K562 (cell line): ENCODE measurements around the gene PIGB. TPM values are rescaled to one million over a fixed set of nuclear protein-coding genes. Genes with fewer than 3 reads are reported as not detected.

ENCODE experiments used
- BHLHE40 ChIP-seq: IDR thresholded peaks from 2 replicates; pipeline ENCODE4 v1.6.1; 2011; ENCODE audit warnings: low read length, improper control_type of control experiment
- BRD4 ChIP-seq: fragments of 200-600 bp; sonication (generic); IDR thresholded peaks from 2 replicates; pipeline ENCODE4 v1.6.1; 2017; ENCODE audit warnings: inconsistent platforms
- CBX3 ChIP-seq, 2 experiments: IDR thresholded peaks; 1 replicate in 1 of 2; 2 replicates in 1 of 2; pipeline ENCODE4 v1.6.1; 2012; ENCODE audit warnings: inconsistent platforms in 2 of 2, low read length in 2 of 2, borderline replicate concordance in 1 of 2, control low read depth in 1 of 2
- DIDO1 ChIP-seq: fragments of 450-650 bp; IDR thresholded peaks from 2 replicates; pipeline ENCODE4 v1.6.1; 2016; ENCODE audit warnings: low read depth, missing biosample characterization, missing genetic modification characterization
- ELF4 ChIP-seq: fragments of 450-650 bp; formaldehyde crosslinking; IDR thresholded peaks from 2 replicates; pipeline ENCODE4 v1.4.0; 2022; ENCODE audit warnings: missing genetic modification characterization
- ERF ChIP-seq: fragments of 450-650 bp; formaldehyde crosslinking; IDR thresholded peaks from 2 replicates; pipeline ENCODE4 v1.4.0; 2020; ENCODE audit warnings: mild to moderate bottlenecking, mixed read lengths
- HDAC1 ChIP-seq, 2 experiments: fragments of 450-650 bp; IDR thresholded peaks; 2 replicates each; pipeline ENCODE4 v1.6.1; 2016 to 2017; ENCODE audit warnings: inconsistent platforms in 1 of 2, mild to moderate bottlenecking in 1 of 2, moderate library complexity in 1 of 2
- HSF4 ChIP-seq: fragments of 250-450 bp; sonication (Bioruptor Pico); IDR thresholded peaks from 2 replicates; pipeline ENCODE4 v2.1.2; 2022; ENCODE audit warnings: mild to moderate bottlenecking, moderate library complexity, borderline replicate concordance
- IRF1 ChIP-seq: sonication (generic); formaldehyde crosslinking; IDR thresholded peaks from 2 replicates; pipeline ENCODE4 v1.8.0; 2022; ENCODE audit warnings: missing genetic modification reagents, mild to moderate bottlenecking, borderline replicate concordance
- MLLT1 ChIP-seq, 2 experiments: fragments of 450-650 bp; IDR thresholded peaks; 2 replicates each; pipeline ENCODE4 v1.6.1; 2016
- PML ChIP-seq: IDR thresholded peaks from 2 replicates; pipeline ENCODE4 v1.6.1; 2012; ENCODE audit warnings: low read length, inconsistent platforms
- POLR3A ChIP-seq: IDR thresholded peaks from 2 replicates; pipeline ENCODE4 v1.6.1; 2011; ENCODE audit warnings: borderline replicate concordance, mild to moderate bottlenecking, moderate library complexity; ENCODE audit not compliant: insufficient read length, insufficient read depth; ENCODE audit errors: extremely low read depth
- RBM15 ChIP-seq: fragments of 200-400 bp; formaldehyde crosslinking; IDR thresholded peaks from 2 replicates; pipeline ENCODE4 v1.6.1; 2018; ENCODE audit warnings: mild to moderate bottlenecking, low read length, moderate library complexity; ENCODE audit not compliant: insufficient read depth
- SAFB2 ChIP-seq: fragments of 200-400 bp; formaldehyde crosslinking; IDR thresholded peaks from 2 replicates; pipeline ENCODE4 v1.6.1; 2018; ENCODE audit warnings: borderline replicate concordance, low read length, low read depth, moderate library complexity; ENCODE audit not compliant: severe bottlenecking
- SNAPC5 ChIP-seq: fragments of 250-450 bp; sonication (Bioruptor Pico); IDR thresholded peaks from 2 replicates; pipeline ENCODE4 v1.8.0; 2021; ENCODE audit warnings: moderate library complexity, mild to moderate bottlenecking, inconsistent platforms
- THRB ChIP-seq: fragments of 450-650 bp; formaldehyde crosslinking; conservative IDR thresholded peaks from 2 replicates; pipeline ENCODE4 v1.4.0; 2022; ENCODE audit warnings: mild to moderate bottlenecking, missing genetic modification characterization
- TRIM24 ChIP-seq, 2 experiments: fragments of 450-650 bp; IDR thresholded peaks; 2 replicates each; pipeline ENCODE4 v1.6.1; 2016
- TRIM28 ChIP-seq: fragments of 450-650 bp; IDR thresholded peaks from 2 replicates; pipeline ENCODE4 v1.6.1; 2017
- ZBTB26 ChIP-seq: fragments of 450-650 bp; formaldehyde crosslinking; IDR thresholded peaks from 2 replicates; pipeline ENCODE4 v1.4.0; 2022; ENCODE audit warnings: missing genetic modification characterization
- ZNF253 ChIP-seq: fragments of 250-450 bp; sonication (Bioruptor Pico); conservative IDR thresholded peaks from 2 replicates; pipeline ENCODE4 v1.6.1; 2021; ENCODE audit warnings: mild to moderate bottlenecking
- ZNF512 ChIP-seq: IDR thresholded peaks from 2 replicates; pipeline ENCODE4 v1.6.1; 2016; ENCODE audit warnings: missing genetic modification characterization, missing compliant biosample characterization
- ZNF717 ChIP-seq: fragments of 250-450 bp; sonication (Bioruptor Pico); IDR thresholded peaks from 2 replicates; pipeline ENCODE4 v1.5.0; 2021
- polyA plus RNA-seq, 8 experiments: library from polyadenylated mRNA; depleted of rRNA in 4 of 8; stranded (reverse) in 5 of 8; unstranded in 3 of 8; fragments of >200 nt; fragmentation: Nextera tagmentation in 2 of 8; fragmentation: Illumina TruSeq in 1 of 8; extraction: Ambion mirVana in 2 of 8; extraction: Trizol in 1 of 8; gene quantifications; 2 replicates each; pipeline versions ENCODE4 v1.2.1 to v1.2.3, GENCODE V29; 2011 to 2014; ENCODE audit warnings: inconsistent platforms in 1 of 8, missing spikeins in 1 of 8
- total RNA-seq, 7 experiments: library from RNA; depleted of rRNA in 6 of 7; stranded (reverse); fragments of >200 nt in 6 of 7; fragmentation: Illumina TruSeq in 2 of 7; extraction: Trizol in 2 of 7; gene quantifications; 2 replicates each; pipeline versions ENCODE4 v1.2.1 to v1.2.3, GENCODE V29; 2011 to 2021; ENCODE audit warnings: low replicate concordance in 1 of 7

PIGB gene
- total and polyA plus RNA-seq, 9 of the 15 experiments (the other 6 are each of a cell fraction or from before 2014, with no cell fraction given) = 9.9 to 32.3 (median 18.2) TPM

- TF ChIP-seq HDAC1 (IDR thresholded peaks at IDR 0.05) (0 out of 4 replicates have a peak, but pooled peaks of 1 of the 2 experiments have one; percentile 13), TRIM28 (no peak), CBX3 (IDR thresholded peaks at IDR 0.05; ENCODE audit: borderline replicate concordance in 1 of 2, low read length in 2 of 2) (no peak), SNAPC5 (CRISPR knock-in tag) (no peak), DIDO1 (tag) (no peak), ZBTB26 (CRISPR knock-in tag) (0 out of 2 replicates have a peak, but pooled peaks have one; percentile 38), ERF (CRISPR knock-in tag) (no peak), PML (no peak), BHLHE40 (no peak), ZNF512 (tag) (peak; percentile 80; the same call in 1 of the 2 replicates), SAFB2 (no peak), ELF4 (CRISPR knock-in tag) (no peak), ZNF717 (CRISPR knock-in tag) (no peak), ZNF253 (no peak), HSF4 (CRISPR knock-in tag) (no peak), TRIM24 (IDR thresholded peaks at IDR 0.05) (0 out of 4 replicates have a peak, but pooled peaks of 1 of the 2 experiments have one; percentile 8), IRF1 (CRISPR knock-in tag) (no peak), POLR3A (no peak), RBM15 (no peak), THRB (0 out of 2 replicates have a peak, but pooled peaks have one; percentile 49), BRD4 (no peak), MLLT1 (IDR thresholded peaks at IDR 0.05) (0 out of 4 replicates have a peak, but pooled peaks of 1 of the 2 experiments have one; percentile 31)
These were observed 37.3 kb upstream of the PIGB start (continued) for GRCh38 chr15:55281517-55282228.
